Measurements from ENCODE around the gene DCUN1D2.

DNA sequence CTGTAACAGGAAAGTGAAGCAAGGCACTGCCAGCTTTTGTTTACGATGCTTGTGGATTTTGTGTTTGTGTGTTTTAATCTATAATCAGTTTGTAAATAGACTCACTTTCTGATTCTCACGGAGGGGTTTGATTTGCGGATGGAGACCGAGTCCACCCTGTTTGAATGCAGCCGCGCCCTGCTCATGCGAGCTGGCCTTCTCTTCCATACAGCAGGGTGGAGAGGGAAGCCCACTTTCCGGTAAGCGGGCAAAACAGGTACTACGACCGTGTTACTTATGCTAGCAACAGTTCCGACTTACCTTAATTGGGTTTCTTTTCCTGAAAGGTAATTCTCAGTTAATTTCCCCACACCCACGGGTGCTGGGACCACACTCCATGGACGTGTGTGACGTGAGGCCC is 70.3 kb downstream of the DCUN1D2 start:
- TF ChIP-seq EZH2phosphoT487 (IDR thresholded peaks at IDR 0.05; ENCODE audit: borderline replicate concordance, low read length) (no peak), CTCF (conservative IDR thresholded peaks at IDR 0.05; ENCODE audit: low read depth, low read length) (no peak), EZH2 (IDR thresholded peaks at IDR 0.05; ENCODE audit: low read length, unreplicated experiment) (no peak)

All from PC-3 (cell line).